ENCODE data around the gene SLC25A22.

Gene SLC25A22

DNA sequence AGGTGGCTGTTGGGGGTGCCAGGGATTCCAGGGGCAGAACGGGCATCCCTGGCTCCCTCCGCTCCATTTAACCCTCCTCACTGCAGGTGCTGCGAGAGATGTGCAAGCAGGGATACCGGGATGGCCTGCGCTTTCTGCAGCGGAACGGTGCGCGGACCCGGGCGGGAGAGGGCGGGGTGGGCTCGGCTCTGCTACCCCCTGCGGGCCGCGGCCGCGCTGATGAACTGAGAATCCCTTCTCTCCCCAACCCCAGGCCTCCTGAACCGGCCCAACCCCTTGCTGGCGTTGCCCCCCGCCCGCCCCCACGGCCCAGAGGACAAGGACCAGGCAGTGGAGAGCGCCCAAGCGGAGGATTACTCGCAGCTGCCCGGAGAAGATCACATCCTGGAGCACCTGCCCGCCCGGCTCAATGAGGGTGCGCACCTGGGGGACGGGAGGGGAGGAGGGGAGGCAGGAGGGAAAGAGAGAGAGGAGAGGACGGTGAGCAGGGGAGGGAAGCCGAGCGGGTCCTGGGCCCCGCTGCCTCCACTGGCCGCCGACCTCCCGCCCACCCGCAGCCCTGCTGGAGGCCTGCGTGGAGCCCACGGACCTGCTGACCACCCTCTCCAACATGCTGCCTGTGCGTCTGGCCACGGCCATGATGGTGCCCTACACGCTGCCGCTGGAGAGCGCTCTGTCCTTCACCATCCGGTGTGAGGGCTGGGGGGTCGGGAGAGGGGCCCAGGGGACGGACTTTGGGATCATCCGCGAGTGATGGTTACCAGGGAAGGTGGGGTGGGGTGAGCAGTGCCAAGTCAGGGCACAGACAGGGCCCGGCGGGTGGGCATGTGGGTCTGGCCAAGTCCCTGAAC lies 25.6 kb upstream of the SLC25A22 start:
- in situ Hi-C loops (cut with MboI; ENCODE audit: low sequenced_read_pairs) = no loop called here

DNA sequence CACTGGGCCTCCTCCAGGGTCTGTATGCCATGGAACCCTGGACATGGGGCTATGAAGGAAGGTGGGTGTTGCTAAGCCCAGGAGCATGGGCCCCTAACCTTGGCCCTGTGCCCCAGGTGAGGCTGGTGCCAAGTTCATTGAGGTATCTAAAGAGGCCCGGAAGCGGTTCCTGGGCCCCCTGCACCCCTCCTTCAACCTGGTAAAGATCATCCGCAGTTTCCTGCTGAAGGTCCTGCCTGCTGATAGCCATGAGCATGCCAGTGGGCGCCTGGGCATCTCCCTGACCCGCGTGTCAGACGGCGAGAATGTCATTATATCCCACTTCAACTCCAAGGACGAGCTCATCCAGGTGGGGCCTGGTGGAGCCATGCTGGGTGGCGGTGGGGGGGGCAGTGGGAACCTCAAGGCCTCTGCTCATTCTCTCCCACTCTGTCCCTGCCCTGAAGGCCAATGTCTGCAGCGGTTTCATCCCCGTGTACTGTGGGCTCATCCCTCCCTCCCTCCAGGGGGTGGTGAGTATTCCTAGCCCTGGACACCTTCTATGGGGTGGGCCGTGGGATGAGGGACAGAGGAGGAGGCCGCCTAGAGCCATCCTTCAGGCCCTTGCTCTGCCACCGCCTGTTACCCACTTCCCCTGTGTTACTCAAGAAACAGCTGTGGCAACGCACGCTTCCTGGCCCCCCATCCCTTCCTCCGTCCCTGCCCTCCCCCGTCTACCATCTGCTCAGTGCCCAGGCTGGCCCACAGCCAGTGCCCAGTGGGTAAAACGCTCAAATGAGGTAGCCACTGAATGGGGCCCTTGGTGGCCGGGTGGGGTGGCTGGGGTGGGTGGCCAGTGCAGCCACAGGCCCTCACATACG lies 23.7 kb upstream of the SLC25A22 start:
- in situ Hi-C loops (cut with MboI; ENCODE audit: low sequenced_read_pairs) = no loop called here

DNA sequence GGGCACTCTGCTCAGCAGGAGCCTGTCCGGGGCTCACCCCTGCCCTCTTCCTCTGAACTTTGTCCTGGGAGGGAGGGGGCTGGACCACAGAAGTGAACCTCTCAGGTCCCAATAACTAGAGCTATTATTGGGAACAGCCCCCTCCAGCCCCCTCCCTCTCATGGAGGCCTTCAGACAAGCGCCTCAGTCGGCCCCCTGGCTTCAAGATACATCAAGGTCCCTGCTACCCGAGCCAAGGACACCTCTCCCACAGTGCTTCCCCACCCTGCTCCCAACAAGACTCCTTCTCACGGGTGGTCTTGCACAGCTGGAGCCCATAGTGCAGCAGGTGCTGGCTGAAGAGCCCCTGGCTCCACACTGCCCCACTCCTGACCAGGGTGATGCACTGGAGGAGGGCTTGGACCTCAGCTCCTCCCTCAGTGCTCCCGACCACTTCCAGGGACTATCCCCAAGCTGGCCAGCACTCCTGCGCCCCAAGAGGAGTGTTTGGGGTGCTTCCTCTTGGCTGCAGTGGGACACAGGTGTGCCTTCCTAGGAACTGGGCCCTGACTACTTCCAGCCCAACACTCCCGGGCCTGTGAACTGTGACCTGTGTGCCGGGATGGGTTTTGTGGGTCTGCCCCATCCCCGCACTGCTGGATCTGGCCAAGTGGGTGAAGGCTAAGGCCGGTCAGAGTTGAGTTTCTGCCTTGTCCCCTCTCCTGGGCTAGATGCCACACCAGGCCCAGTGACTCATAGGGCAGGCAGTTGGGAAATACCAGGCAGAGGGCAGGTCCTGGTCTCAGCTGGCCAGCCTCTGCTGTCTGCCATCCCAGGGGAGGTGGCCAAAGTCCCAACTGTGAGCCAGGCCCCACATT lies 22.8 kb upstream of the SLC25A22 start:
- in situ Hi-C loops (cut with MboI; ENCODE audit: low sequenced_read_pairs) = no loop called here

DNA sequence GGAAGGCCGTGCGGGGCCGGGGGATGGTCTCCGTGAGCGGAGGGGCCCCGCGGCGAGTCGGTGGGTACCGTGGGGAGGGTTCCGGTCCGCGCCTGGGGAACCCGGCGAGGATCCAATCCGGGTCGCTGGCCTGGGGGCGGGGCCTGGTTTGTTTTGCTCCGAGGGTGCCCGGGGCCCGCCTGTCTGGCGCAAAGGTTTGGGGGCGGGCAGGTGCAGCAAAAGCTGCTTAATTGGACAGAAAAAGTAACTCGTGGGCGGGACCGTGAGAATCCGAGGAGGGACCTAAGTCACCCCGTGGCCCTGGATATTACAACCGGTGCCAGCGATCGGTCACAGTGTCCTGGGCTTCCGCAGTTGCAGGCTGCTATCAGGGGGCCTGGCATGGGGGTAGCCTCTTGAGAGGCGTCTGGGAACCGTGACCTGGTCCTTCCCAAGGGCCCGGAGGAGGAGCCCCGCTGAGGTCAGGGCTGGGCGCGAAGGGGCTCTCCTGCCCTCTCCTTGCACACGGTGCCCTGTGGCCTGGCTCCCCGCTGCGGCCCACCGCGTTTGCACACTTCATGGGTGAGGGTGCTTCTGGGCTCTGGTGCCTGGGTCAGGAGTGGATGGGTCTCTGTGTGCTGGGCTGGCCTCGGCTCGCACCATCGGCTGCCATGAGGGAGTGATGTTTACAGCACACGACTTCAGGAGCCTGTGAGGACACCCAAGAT lies 22.0 kb upstream of the SLC25A22 start:
- in situ Hi-C loops (cut with MboI; ENCODE audit: low sequenced_read_pairs) = no loop called here

DNA sequence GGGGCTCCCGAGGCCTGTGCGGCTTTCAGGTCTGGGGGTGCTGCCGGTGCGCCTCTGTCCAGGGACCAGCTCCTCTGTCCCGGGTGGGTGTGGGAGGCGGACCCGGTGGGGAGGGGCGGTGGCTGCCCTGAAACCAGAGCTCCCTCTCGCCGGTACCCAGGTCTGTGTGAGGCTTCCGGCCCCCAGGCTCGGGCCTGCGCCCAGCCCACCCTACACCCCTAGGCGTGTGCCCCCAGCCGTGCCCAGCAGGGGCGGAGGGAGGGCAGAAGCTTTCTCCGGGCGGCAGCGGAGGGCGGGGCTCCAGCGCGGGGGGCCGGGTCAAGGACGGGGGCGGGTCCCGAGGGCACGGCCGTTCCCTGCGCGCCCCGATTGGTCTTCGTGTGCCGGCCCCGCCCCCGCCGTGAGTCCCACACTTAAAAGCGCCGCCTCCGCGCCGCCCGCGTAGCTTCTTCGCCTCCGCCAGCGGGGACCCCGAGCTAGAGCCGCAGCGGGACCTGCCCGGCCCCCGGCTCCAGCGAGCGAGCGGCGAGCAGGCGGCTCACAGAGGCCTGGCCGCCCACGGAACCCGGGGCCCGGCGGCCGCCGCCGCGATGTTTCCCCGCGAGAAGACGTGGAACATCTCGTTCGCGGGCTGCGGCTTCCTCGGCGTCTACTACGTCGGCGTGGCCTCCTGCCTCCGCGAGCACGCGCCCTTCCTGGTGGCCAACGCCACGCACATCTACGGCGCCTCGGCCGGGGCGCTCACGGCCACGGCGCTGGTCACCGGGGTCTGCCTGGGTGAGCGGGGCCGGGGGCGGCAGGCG lies 21.2 kb upstream of the SLC25A22 start:
- in situ Hi-C loops (cut with MboI; ENCODE audit: low sequenced_read_pairs) = no loop called here

DNA sequence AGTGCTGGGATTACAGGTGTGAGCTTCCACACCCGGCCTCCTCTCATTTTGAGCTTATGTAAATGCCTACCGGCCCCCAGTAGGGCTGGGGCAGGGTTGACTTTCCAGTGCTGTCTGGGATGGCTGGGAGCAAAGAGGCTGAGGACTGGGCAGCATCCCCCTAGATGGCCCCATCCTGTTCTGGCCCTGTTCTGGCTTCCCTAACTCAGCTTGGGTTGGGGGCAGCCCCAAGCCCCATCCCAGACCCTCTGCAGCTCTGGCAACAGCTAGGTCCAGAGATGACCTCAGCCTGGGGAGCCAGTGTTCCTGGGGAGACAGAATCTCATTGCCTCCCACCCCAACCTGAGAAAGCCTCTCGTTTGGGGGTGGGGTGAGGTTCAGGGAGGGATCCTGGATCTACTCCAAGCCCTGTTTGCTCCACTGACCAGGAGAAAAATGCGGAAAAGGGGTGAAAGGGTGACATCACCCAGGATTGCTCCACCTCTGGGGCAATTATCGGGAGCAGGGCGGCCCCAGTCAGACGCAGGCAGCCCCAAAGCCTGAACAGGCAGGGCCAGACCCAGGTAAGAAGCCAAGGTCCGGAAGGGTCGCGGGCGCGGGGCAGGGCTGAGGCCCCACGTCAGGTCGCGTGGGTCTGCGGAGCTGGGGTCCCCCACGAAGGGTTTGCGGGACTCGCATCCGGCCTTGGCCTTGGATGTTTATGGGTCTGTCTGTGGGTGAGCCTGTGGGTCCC lies 20.5 kb upstream of the SLC25A22 start, which contains the start of gene PNPLA2:
PNPLA2 (plus strand) TSS at position 519 of the 733 bp plus-strand sequence. CDS start 805 bp downstream, outside the sequence.
- in situ Hi-C loops (cut with MboI; ENCODE audit: low sequenced_read_pairs) = no loop called here

DNA sequence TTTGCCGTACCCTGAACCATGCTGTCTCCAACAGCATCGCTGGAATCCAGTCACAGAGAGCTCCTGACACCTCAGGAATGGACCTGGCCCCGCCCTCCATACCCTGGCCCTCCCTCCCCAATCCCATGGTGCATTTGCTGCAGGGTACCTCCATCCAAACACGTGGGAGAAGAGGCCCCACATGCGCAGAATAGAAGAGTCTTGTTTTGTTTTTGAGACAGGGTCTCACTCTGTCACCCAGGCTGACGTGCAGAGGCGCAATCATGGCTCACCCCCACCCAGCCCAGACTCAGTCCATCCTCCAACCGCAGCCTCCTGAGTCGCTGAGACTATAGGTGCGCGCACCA lies 18.3 kb upstream of the SLC25A22 start:
- in situ Hi-C loops (cut with MboI; ENCODE audit: low sequenced_read_pairs) = no loop called here

DNA sequence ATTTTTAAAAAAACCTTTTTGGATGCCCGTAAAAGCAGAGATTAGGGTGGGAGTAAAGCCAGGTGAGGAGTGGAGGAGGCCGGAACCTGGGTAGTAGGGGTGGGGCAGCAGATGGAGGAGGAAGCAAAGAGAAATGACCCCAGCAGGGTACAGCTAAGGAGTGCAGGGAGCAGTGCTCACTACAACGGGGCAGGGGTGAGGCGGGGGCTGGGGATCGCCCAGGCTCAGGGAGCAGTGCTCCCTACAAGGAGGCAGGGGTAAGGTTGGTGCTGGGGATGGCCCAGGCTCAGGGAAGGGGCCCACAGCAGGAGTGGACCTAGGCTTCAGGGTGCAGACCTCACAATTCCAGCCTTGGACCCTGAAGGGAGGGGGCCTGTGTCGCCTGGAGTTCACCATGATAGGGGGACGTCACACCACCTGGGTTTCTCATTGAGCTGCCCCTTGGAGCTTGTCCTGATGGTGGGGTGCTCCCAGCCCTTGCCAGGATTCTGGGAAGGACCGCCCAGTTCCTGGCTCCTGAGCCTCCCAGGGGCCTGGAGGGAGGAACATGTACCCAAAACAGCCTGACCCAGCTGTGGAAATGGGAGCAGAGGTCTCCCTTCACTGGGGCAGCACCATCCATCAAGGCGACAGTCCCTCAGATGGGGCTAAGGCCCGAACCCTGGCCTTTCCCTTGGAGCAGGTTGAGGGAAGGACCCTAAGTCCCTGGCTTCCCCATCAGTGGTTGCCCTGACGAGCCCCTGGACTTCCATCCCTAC lies 17.8 kb upstream of the SLC25A22 start:
- in situ Hi-C loops (cut with MboI; ENCODE audit: low sequenced_read_pairs) = no loop called here

DNA sequence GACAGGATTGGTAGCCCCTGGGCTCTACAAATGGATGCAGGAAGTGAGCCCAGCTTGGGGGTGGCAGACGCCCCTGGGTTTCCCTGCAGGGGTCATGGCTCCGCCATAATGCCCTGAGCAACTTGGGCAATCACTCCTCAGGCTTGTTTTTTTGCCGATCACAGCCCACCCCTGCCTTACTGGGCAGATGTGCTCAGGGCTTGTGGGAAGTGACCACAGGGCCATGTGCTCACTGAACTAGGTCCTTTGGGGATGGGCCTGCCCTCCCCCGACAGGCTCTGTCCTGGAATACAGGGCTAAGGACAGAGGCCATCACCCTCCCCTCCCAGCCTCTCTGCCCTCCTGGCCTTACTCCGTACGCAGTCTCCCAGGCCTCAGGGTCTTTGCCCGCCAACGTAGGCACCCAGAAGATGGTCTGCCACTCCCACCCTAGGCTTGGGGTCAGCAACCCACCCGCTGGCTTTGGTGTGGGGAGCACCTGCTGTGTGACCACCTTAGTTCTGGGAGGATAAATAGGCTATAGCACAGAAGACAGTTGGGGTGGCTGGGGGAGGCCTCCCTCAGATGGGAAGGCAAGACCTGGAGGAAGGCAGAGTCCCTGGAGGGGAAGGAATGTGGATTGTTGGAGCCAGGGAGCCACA lies 15.5 kb upstream of the SLC25A22 start:
- in situ Hi-C loops (cut with MboI; ENCODE audit: low sequenced_read_pairs) = no loop called here

DNA sequence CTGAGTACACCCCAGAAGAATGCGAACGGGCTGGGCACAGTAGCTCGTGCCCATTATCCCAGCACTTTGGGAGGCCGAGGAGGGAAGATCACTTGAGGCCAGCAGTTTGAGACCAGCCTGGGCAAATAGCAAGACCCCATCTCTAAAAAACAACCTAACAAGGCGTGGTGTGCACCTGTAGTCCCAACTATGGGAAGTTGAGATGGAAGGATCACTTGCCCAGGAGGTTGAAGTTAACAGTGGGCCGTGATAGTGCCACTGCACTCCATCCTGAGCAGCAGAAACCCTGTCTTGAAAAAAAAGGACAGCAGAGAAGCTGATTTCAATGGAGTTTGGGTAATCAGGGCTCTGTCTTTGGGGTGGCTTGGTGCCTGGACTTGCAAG lies 15.0 kb upstream of the SLC25A22 start:
- in situ Hi-C loops (cut with MboI; ENCODE audit: low sequenced_read_pairs) = no loop called here

DNA sequence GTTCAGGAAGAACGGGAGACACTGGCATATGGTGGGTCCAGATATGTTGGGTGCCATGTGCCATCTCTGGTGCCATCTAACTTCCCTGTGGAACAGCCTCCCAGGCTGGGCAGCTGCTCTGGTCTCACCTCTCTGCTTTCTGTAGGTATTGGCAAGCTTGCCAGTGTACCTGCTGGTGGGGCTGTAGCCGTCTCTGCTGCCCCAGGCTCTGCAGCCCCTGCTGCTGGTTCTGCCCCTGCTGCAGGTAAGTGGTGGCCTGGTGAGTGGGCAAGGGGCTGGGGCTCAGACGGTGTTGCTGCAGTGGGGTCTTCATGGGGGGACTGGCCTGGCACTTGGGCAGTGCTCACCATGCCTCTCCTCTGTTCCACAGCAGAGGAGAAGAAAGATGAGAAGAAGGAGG lies 14.3 kb upstream of the SLC25A22 start:
- in situ Hi-C loops (cut with MboI; ENCODE audit: low sequenced_read_pairs) = no loop called here

DNA sequence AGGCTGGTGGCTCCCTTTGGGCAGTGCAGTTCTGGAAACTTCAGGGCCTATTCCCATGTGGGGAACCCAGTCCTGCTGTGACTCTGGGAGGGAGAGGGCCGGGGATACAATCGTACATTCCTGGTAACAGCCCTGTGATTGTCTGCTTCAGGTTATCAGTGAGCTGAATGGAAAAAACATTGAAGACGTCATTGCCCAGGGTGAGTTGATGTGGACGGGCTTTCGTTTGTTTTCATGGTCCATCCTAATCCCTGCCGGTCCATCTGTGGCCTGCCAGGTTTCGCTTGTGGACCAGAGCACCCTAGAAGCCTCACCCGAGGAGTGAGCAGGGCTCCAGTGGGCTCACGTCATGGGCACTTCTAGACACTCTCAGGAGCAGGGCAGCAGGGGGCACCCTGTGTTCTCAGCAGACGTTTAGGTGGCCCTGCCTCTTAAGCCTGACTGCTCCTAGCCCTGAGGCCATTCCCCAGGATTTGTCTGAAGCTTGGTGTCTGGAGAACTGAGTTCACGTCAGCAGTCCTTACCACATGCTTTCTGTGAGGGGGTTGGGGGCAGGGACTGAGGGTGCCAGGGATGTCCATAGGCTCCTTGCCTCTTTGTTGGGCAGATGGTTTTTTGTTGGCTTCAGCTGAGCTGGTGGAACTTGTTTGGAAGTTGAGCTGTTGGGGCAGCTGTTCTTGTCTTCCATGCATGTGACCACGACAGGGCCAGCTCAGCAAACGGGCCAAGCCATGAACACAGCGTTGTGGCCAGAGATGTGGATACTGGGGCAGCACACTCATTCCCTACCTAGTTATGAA lies 13.6 kb upstream of the SLC25A22 start:
- in situ Hi-C loops (cut with MboI; ENCODE audit: low sequenced_read_pairs) = no loop called here

DNA sequence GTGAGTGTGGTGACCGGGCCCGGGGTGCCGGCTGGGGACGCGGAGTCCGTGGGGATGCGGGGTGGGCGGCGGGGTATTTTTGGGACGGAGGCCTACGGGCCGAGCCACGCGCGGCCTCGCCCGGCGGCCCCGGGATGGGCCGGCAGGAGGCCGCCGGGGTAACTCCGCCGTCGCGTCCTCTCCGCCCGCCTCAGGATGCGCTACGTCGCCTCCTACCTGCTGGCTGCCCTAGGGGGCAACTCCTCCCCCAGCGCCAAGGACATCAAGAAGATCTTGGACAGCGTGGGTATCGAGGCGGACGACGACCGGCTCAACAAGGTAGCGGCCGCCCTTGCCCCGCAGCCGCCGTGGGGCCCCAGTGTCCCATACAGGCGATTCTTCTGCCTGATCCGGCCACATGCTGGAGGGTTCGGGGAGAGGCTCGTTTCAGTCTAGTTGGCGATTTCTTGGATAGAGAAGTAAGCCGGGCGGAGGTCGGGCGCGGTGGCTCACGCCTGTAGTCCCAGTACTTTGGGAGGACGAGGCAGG lies 12.0 kb upstream of the SLC25A22 start:
- in situ Hi-C loops (cut with MboI; ENCODE audit: low sequenced_read_pairs) = no loop called here

DNA sequence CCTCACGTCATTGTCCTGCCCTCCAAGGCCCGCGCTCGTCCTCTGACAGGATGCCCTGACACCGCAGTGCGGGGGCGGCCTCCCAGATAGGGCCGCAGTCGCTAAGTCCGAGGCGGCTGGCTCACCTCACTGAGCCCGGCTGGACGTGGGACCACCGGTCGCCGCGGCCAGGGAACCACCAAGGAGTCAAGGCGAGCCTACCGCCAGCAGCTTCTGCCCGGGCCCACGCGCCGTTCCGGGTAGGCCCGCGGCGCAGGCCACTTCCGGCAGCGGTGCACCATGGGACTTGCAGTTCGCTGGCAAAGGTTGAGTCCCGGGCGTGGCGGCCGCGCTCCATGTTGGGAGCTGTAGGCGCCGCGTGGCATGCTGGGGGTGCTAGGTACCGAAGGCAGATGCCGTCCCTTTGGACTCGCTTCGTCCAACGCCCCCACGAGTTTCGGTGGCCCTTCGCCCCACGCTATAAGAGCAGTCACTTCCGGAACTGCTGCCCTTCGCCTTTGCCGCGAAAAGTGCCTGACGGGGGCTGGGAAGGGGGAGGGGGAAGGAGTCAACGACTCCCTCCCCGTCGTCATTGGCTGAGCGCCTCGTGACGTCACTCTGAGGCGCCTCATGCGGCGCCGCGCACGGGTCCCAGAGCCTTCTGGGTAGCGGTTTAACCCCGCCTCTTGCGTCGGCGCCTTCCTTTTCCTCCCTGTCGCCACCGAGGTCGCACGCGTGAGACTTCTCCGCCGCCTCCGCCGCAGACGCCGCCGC lies 11.4 kb upstream of the SLC25A22 start, which contains the start of gene RPLP2:
RPLP2 (plus strand) TSS at position 681 of the 753 bp plus-strand sequence. CDS start 268 bp downstream, outside the sequence.
- in situ Hi-C loops (cut with MboI; ENCODE audit: low sequenced_read_pairs) = no loop called here

DNA sequence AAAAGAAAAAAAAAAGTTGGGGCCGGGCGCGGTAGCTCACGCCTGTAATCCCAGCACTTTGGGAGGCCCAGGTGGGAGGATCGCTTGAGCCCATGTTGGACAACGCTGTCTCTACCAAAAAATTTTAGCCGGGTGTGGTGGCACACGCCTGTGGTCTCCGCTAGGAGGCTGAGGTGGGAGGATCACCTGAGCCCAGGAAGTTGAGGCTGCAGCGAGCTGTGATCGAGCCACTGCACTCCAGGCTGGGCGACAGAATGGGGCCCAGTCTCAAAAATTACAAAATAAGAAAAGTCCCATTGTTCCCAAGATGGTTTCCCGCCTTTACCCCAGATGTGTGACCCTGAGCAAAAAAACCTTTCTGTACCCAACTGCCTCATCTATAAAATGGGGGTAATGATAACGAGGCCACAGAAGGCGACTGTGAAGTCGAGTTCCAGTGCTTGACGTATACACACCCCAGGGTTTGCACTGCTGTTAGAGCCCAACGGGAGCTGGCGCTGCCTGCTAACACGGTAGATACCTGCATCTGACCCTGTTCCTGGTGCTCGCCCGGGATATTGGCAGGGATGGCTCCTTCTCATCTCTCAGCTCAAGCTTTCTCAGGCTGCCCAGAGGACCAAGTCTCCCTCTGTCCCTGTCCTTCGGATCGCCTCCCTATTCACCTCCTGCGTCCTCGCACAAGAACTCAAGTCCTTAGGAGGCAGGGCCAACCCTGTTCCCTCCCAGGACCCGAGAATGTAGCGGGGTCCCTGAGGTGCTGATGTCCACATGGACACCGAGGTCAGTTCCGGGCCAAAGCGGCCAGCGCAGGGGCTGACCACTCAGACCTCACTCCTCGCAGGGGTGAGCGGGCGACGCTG lies 10.6 kb upstream of the SLC25A22 start:
- in situ Hi-C loops (cut with MboI; ENCODE audit: low sequenced_read_pairs) = no loop called here

Data from hTERT RPE-1 (cell line).